Mucosa of gallbladder (tissue), 1 donor: ENCODE measurements around the gene NPIPB4. TPM values are rescaled to one million over a fixed set of nuclear protein-coding genes. Genes with fewer than 3 reads are reported as not detected.
"Not testable (repeated sequence)": the region's sequence is repeated elsewhere in the genome, so short reads cannot be mapped to it uniquely, and the experiment has no call there.

Source experiments
- DNase-seq: peaks from one replicate; pipeline ENCODE4 v3.0.0-alpha.2; 2020; ENCODE audit warnings: low spot score
- total RNA-seq: library from RNA; stranded (reverse); gene quantifications from one replicate; pipeline ENCODE4 v1.2.1, GENCODE V29; 2021
- donor health status: DM: no; HTN: no; CAD: no.

The NPIPB4 gene
- total RNA-seq = 98.3 TPM

GRCh38 chr16:21857656-21858055 lies at the start of gene NPIPB4:
TSS of gene NPIPB4 (minus strand) at chr16:21857756. CDS start at chr16:21857378, 378 bp downstream.
- DNase-seq = not testable (repeated sequence)

GRCh38 chr16:21898998-21899397 lies 41.4 kb upstream of the NPIPB4 start:
- DNase-seq = not testable (repeated sequence)

- DNase-seq = not testable (repeated sequence)
Measured at GRCh38 chr16:21881988-21882387, 24.4 kb upstream of the NPIPB4 start.

- DNase-seq = not testable (repeated sequence)
Measured at GRCh38 chr16:21837186-21837585, 20.4 kb downstream of the NPIPB4 start.

- not testable (repeated sequence) for DNase-seq
Measured at GRCh38 chr16:21836334-21836733, 21.2 kb downstream of the NPIPB4 start.

GRCh38 chr16:21835747-21836146 lies 21.8 kb downstream of the NPIPB4 start:
- DNase-seq = not testable (repeated sequence)

GRCh38 chr16:21834211-21834610 lies 23.3 kb downstream of the NPIPB4 start:
- not testable (repeated sequence) for DNase-seq

GRCh38 chr16:21829929-21830328 lies 27.6 kb downstream of the NPIPB4 start:
- not testable (repeated sequence) for DNase-seq

GRCh38 chr16:21826067-21826706 lies 31.4 kb downstream of the NPIPB4 start:
- not testable (repeated sequence) for DNase-seq

GRCh38 chr16:21825526-21825925 lies 32.0 kb downstream of the NPIPB4 start:
- DNase-seq = not testable (repeated sequence)

GRCh38 chr16:21823258-21823657 lies 34.3 kb downstream of the NPIPB4 start:
- DNase-seq = not testable (repeated sequence)

- not testable (repeated sequence) for DNase-seq
Measured at GRCh38 chr16:21820908-21821465, 36.6 kb downstream of the NPIPB4 start.

GRCh38 chr16:21820028-21820907 lies 37.3 kb downstream of the NPIPB4 start:
- peak; percentile 62 for DNase-seq

GRCh38 chr16:21819617-21820016 lies 37.9 kb downstream of the NPIPB4 start:
- not testable (repeated sequence) for DNase-seq

GRCh38 chr16:21817012-21817411 lies 40.5 kb downstream of the NPIPB4 start:
- not testable (repeated sequence) for DNase-seq

- DNase-seq = not testable (repeated sequence)
Measured at GRCh38 chr16:21815694-21816093, 41.9 kb downstream of the NPIPB4 start.

- not testable (repeated sequence) for DNase-seq
Measured at GRCh38 chr16:21802375-21802663, 55.2 kb downstream of the NPIPB4 start.

GRCh38 chr16:21801538-21802374 lies 55.8 kb downstream of the NPIPB4 start:
- DNase-seq = peak; percentile 23

GRCh38 chr16:21798601-21799000 lies 59.0 kb downstream of the NPIPB4 start:
- not testable (repeated sequence) for DNase-seq

GRCh38 chr16:21793310-21793709 lies 64.2 kb downstream of the NPIPB4 start:
- DNase-seq = peak; percentile 16

- not testable (repeated sequence) for DNase-seq
Measured at GRCh38 chr16:21790506-21790905, 67.0 kb downstream of the NPIPB4 start.
